HCT116 (cell line): ENCODE results near the gene GSTA3. TPM values are rescaled to one million over a fixed set of nuclear protein-coding genes. Genes with fewer than 3 reads are reported as not detected.

Experiments used
- ATAC-seq: fragments of 200-7000 bp; cut with Tn5 transposase; 2 replicates; pipeline ENCODE4 v1.9.1; 2020; ENCODE audit warnings: mild to moderate bottlenecking, moderate library complexity
- Bru-seq: library from RNA; stranded (reverse); fragments of 400-500 nt; gene quantifications from one replicate; lab custom pipeline; 2021; lab: Mats Ljungman, UMichigan
- BruChase-seq, 2 experiments: library from RNA; stranded (reverse); fragments of 400-500 nt; gene quantifications; one replicate each; lab custom pipeline; 2021; lab: Mats Ljungman, UMichigan
- BruUV-seq: library from RNA; stranded (reverse); fragments of 400-500 nt; replicated peaks from 2 replicates; lab custom pipeline; 2021; lab: Mats Ljungman, UMichigan
- CTCF ChIA-PET: fragments of 300-600 bp; sonication (Branson Sonifier 250); formaldehyde crosslinking; loops from one replicate; lab custom pipeline; 2021; ENCODE audit warnings: antibody characterized with exemption; lab: Charles Lee
- POLR2A ChIA-PET: fragments of 300-600, 350-600 bp; sonication (Branson Sonifier 250); formaldehyde crosslinking; loops from one replicate; lab custom pipeline; 2021; ENCODE audit warnings: antibody characterized with exemption; lab: Charles Lee
- RAD21 ChIA-PET, 2 experiments: fragments of 300-600 bp; sonication (Branson Sonifier 250); formaldehyde crosslinking; loops; one replicate each; lab custom pipeline; 2023; ENCODE audit warnings: low total read pairs in 2 of 2; ENCODE audit not compliant: uncharacterized antibody in 2 of 2, unreplicated experiment in 2 of 2, low non-redundant PET in 1 of 2; lab: Charles Lee
- DNase-seq: peaks from one replicate; pipeline ENCODE4 v3.0.0-alpha.2; 2010; ENCODE audit warnings: low read depth, low spot score
- H2AFZ ChIP-seq: fragments of 200-600 bp; shearing (Covaris generic), sonication (generic); 2 replicates; pipeline ENCODE4 v1.6.1; 2017; ENCODE audit warnings: low read depth, mixed run types, mixed read lengths, antibody characterized with exemption, low read length; ENCODE audit not compliant: poor library complexity, severe bottlenecking
- H3K27ac ChIP-seq: 2 replicates; pipeline ENCODE4 v1.5.1; 2012; ENCODE audit warnings: low read depth, low read length
- H3K27me3 ChIP-seq: fragments of 200-600 bp; sonication (generic); 2 replicates; pipeline ENCODE4 v1.6.1; 2016; ENCODE audit warnings: mixed run types, low read length, mixed read lengths; ENCODE audit not compliant: insufficient read depth
- H3K36me3 ChIP-seq, 2 experiments: fragments of 200-500 bp in 1 of 2; fragments of 200-600 bp in 1 of 2; sonication (Bioruptor generic) in 1 of 2; sonication (generic) in 1 of 2; 2 replicates each; pipeline versions ENCODE4 v1.5.1 to v1.6.1; 2014 to 2016; ENCODE audit warnings: low read length in 2 of 2, inconsistent platforms in 1 of 2, mixed read lengths in 1 of 2, mixed run types in 1 of 2; ENCODE audit not compliant: insufficient read depth in 2 of 2, control insufficient read depth in 1 of 2
- H3K4me1 ChIP-seq, 2 experiments: fragments of 200-600 bp in 1 of 2; sonication (generic) in 1 of 2; 2 replicates each; pipeline versions ENCODE4 v1.5.1 to v1.6.1; 2012 to 2017; ENCODE audit warnings: low read length in 2 of 2, inconsistent platforms in 1 of 2, mild to moderate bottlenecking in 1 of 2, mixed read lengths in 1 of 2, mixed run types in 1 of 2, moderate library complexity in 1 of 2; ENCODE audit not compliant: insufficient read depth in 2 of 2, control insufficient read depth in 1 of 2
- H3K4me2 ChIP-seq: fragments of 200-600 bp; sonication (generic); 2 replicates; pipeline ENCODE4 v1.6.1; 2017; ENCODE audit warnings: mixed run types, low read length, mixed read lengths
- H3K4me3 ChIP-seq, 2 experiments: fragments of 200-600 bp in 1 of 2; sonication (generic) in 1 of 2; replicated peaks in 1 of 2; 2 replicates each; pipeline ENCODE4 v1.5.1; 2011 to 2016; ENCODE audit warnings: low read length in 2 of 2, control low read depth in 1 of 2, low read depth in 1 of 2, mild to moderate bottlenecking in 1 of 2, mixed read lengths in 1 of 2, mixed run types in 1 of 2
- H3K79me2 ChIP-seq: fragments of 200-600 bp; sonication (generic); 2 replicates; pipeline ENCODE4 v1.6.1; 2017; ENCODE audit warnings: mild to moderate bottlenecking, mixed run types, low read length, moderate library complexity, mixed read lengths; ENCODE audit not compliant: insufficient read depth
- H3K9ac ChIP-seq: fragments of 200-600 bp; sonication (generic); 2 replicates; pipeline ENCODE4 v1.6.1; 2016; ENCODE audit warnings: low read length, mixed read lengths
- H3K9me2 ChIP-seq: fragments of 200-600 bp; sonication (generic), shearing (Covaris generic); 2 replicates; pipeline ENCODE4 v1.6.1; 2017; ENCODE audit warnings: mixed run types, mild to moderate bottlenecking, moderate library complexity; ENCODE audit not compliant: insufficient read depth
- H3K9me3 ChIP-seq, 2 experiments: fragments of 200-500 bp in 1 of 2; fragments of 200-600 bp in 1 of 2; sonication (Bioruptor generic) in 1 of 2; sonication (generic) in 1 of 2; 2 replicates each; pipeline ENCODE4 v1.6.1; 2014 to 2017; ENCODE audit warnings: low read length in 2 of 2, mixed read lengths in 2 of 2, inconsistent platforms in 1 of 2, low read depth in 1 of 2, mild to moderate bottlenecking in 1 of 2, mixed run types in 1 of 2, moderate library complexity in 1 of 2; ENCODE audit not compliant: control insufficient read depth in 1 of 2, insufficient read depth in 1 of 2
- H4K20me1 ChIP-seq: fragments of 200-600 bp; sonication (generic), shearing (Covaris generic); 2 replicates; pipeline ENCODE4 v1.6.1; 2017; ENCODE audit warnings: mixed run types, mild to moderate bottlenecking, moderate library complexity; ENCODE audit not compliant: insufficient read depth
- CBX3 ChIP-seq: IDR thresholded peaks from 2 replicates; pipeline ENCODE4 v1.6.1; 2012; ENCODE audit warnings: low read depth
- CEBPB ChIP-seq: IDR thresholded peaks from 2 replicates; pipeline ENCODE4 v1.6.1; 2012; ENCODE audit warnings: low read depth
- EZH2 ChIP-seq: fragments of 200-600 bp; sonication (generic); IDR thresholded peaks from 2 replicates; pipeline ENCODE4 v1.6.1; 2017; ENCODE audit warnings: antibody characterized with exemption, mixed run types
- EZH2phosphoT487 ChIP-seq: fragments of 200-600 bp; IDR thresholded peaks from 2 replicates; pipeline ENCODE4 v1.6.1; 2018; ENCODE audit warnings: antibody characterized with exemption, borderline replicate concordance
- JUND ChIP-seq: IDR thresholded peaks from 2 replicates; pipeline ENCODE4 v1.6.1; 2012
- POLR2A ChIP-seq: IDR thresholded peaks from 2 replicates; pipeline ENCODE4 v1.7.0; 2011; ENCODE audit warnings: borderline replicate concordance; ENCODE audit not compliant: insufficient read depth, insufficient read length; ENCODE audit errors: extremely low read depth
- RAD21 ChIP-seq: IDR thresholded peaks from 2 replicates; pipeline ENCODE4 v1.6.1; 2012; ENCODE audit warnings: low read depth, mild to moderate bottlenecking
- TCF7L2 ChIP-seq: IDR thresholded peaks from 2 replicates; pipeline ENCODE4 v1.7.0; 2011; ENCODE audit warnings: borderline replicate concordance, inconsistent platforms; ENCODE audit not compliant: insufficient read depth, insufficient read length; ENCODE audit errors: extremely low read depth
- YY1 ChIP-seq: IDR thresholded peaks from 2 replicates; pipeline ENCODE4 v1.6.1; 2011; ENCODE audit warnings: low read length, low read depth, moderate library complexity, mild to moderate bottlenecking; ENCODE audit not compliant: insufficient replicate concordance; ENCODE audit errors: extremely low read depth
- intact Hi-C: fragments of 100-400 bp; cut with micrococcal nuclease; formaldehyde crosslinking; loops from 2 replicates; pipeline ENCODE4 v1.10.0; 2022
- long read RNA-seq: library from polyadenylated mRNA; unstranded; transcript quantifications from one replicate; pipeline ENCODE4 v2.0.0, GENCODE V29; 2021; ENCODE audit not compliant: unreplicated experiment
- polyA plus RNA-seq: library from polyadenylated mRNA; unstranded; fragments of >200 nt; gene quantifications from 2 replicates; pipeline ENCODE4 v1.2.1, GENCODE V29; 2012; ENCODE audit warnings: missing spikeins
- total RNA-seq: library from RNA; stranded (reverse); gene quantifications from one replicate; pipeline ENCODE4 v1.2.1, GENCODE V29; 2021; ENCODE audit not compliant: unreplicated experiment
- TF ChIP-seq, protein P1 (sequence below): IDR thresholded peaks from 2 replicates; pipeline ENCODE4 v1.6.1; 2012

The GSTA3 gene
- total RNA-seq (not detected), Bru-seq, nascent RNA (not detected), BruChase-seq, experiment 1, labeled RNA remaining after a 6-hour chase (not detected), BruChase-seq, experiment 2, labeled RNA remaining after a 2-hour chase (not detected)
- not detected in 2 replicates for polyA plus RNA-seq
- long read RNA-seq, result 0 reads

DNA sequence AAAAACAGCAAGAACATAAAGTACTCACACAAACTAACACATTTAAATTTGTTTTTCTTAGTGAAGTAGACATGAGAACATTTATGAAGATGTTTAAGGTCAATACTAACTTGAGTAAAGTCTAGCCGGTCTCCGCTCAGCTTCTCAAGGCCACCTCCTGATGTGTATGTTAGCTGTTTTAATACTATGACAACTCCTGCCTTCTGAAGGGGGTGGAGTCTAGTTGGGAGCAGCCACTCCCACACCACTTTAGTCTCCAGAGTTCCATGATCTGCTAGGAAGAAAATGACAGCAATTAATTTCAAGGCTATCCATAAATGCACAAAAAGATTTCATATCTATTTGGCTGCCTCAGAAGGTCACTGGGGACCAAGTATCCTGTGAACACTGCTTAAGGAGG lies at the start of gene GSTA3:
Gene GSTA3 (minus strand): TSS at position 168 of the 400 bp plus-strand sequence. CDS start 3,864 bp downstream, outside the sequence.
- ChIA-PET POLR2A (no interaction called here), RAD21 (no interaction called here)
- H2AFZ ChIP-seq, result peak within 1 kb of the TSS; percentile 3
- H3K9me3 ChIP-seq, result no peaks in the 10 kb centered on the region
- no peaks in the 10 kb centered on the region for H3K79me2 ChIP-seq
- peak; percentile 65 for ATAC-seq
- H3K27ac ChIP-seq, result no peak within 1 kb of the TSS
- no peak within 1 kb of the TSS for H3K9ac ChIP-seq
- H3K36me3 ChIP-seq, result no peaks in the 10 kb centered on the region
- no peak within 1 kb of the TSS for H3K4me3 ChIP-seq
- H3K9me2 ChIP-seq, result no peaks in the 10 kb centered on the region
- H3K27me3 ChIP-seq, result no peaks in the 10 kb centered on the region
- TF ChIP-seq CEBPB (no peak), CBX3 (no peak), TCF7L2 (no peak), POLR2A (no peak), YY1 (no peak), JUND (no peak), RAD21 (no peak), EZH2phosphoT487 (no peak), EZH2 (no peak)
- TF ChIP-seq, protein P1, sequence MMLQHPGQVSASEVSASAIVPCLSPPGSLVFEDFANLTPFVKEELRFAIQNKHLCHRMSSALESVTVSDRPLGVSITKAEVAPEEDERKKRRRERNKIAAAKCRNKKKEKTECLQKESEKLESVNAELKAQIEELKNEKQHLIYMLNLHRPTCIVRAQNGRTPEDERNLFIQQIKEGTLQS, result no peak
- TF ChIP-seq, all 23 proteins: peak for 0
- CTCF ChIA-PET, result no interaction called here
- DNase-seq, result no peak
- intact Hi-C loops, result no loop called here
- no TSS peak for BruUV-seq
- no peaks in the 10 kb centered on the region for H4K20me1 ChIP-seq
- no peaks in the 10 kb centered on the region for H3K4me1 ChIP-seq
- no peak within 1 kb of the TSS for H3K4me2 ChIP-seq
